ENCODE data around the gene FRMD5. TPM values are rescaled to one million over a fixed set of nuclear protein-coding genes. Genes with fewer than 3 reads are reported as not detected.

The FRMD5 gene
- total RNA-seq, 1 experiment from 2014 or later: 17.4 TPM

DNA sequence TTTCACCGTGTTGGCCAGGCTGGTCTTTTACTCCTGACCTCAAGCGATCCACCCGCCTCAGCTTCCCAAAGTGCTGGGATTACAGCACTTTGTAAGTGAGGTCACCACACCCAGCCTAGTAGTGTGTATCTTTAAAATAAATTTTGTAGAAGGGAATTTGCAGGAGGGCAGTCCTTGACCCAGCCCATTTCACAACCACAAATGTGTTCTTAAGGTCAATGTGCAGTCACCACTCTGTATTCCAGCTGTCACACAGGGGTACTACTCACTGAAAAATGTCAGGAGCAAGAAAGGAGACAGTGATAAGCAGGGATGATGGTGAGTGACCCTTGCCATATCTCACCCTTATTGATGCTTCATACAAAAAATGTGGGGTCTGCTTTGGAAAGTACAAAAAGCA lies 98.5 kb downstream of the FRMD5 start:
- POLR2A ChIA-PET: no interaction called here
- H3K4me1 Mint-ChIP-seq (ENCODE audit: low read depth, unreplicated experiment): peaks cover 26% of the 10 kb centered on the region
- intact Hi-C loops (cut with micrococcal nuclease; ENCODE audit: unreplicated experiment): no loop called here

DNA sequence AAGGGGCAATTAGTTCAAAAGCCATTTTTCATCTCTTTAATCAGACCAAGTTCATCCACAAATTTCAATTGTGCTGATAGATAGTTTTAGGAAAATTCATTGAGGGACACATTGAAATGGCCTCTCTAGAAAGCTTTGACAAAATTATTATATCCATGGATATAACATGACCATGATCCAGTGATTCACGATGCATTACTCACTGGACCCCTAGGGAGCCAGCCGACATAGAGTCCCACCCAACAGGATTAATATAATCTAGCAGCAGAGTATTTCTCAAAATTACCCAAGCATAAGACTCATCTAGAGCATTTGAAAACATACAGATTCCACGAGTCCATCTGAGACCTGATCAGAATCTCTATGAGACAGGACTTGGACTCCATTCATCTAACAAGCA lies 100.3 kb downstream of the FRMD5 start:
- Histone ChIP-seq H3K4me3 (ENCODE audit: low read depth, low read length) (no peak overlapping the region), H3K36me3 (ENCODE audit: control insufficient read depth, insufficient read depth, low read length) (no peaks in the 10 kb centered on the region), H3K27me3 (replicated peaks; ENCODE audit: control insufficient read depth, insufficient read depth, low read length) (no peaks in the 10 kb centered on the region), H3K4me1 (peaks cover 23% of the 10 kb centered on the region; the same call in 1 of the 2 replicates), H3K9me3 (no peaks in the 10 kb centered on the region)
- Mint-ChIP-seq H3K4me3 (ENCODE audit: unreplicated experiment) (no peak overlapping the region), H3K27ac (ENCODE audit: unreplicated experiment) (no peak overlapping the region), H3K9me3 (ENCODE audit: unreplicated experiment) (no peaks in the 10 kb centered on the region), H3K27me3 (ENCODE audit: insufficient read depth, unreplicated experiment) (no peaks in the 10 kb centered on the region), H3K36me3 (ENCODE audit: insufficient read depth, unreplicated experiment) (no peaks in the 10 kb centered on the region), H3K4me1 (ENCODE audit: low read depth, unreplicated experiment) (peaks cover 26% of the 10 kb centered on the region)
- intact Hi-C loops (cut with micrococcal nuclease; ENCODE audit: unreplicated experiment): loop anchor here (1.0 kb wide), 1 partner anchor 100 kb away; no protein-coding TSS in a partner anchor
- TF ChIP-seq, protein P1, sequence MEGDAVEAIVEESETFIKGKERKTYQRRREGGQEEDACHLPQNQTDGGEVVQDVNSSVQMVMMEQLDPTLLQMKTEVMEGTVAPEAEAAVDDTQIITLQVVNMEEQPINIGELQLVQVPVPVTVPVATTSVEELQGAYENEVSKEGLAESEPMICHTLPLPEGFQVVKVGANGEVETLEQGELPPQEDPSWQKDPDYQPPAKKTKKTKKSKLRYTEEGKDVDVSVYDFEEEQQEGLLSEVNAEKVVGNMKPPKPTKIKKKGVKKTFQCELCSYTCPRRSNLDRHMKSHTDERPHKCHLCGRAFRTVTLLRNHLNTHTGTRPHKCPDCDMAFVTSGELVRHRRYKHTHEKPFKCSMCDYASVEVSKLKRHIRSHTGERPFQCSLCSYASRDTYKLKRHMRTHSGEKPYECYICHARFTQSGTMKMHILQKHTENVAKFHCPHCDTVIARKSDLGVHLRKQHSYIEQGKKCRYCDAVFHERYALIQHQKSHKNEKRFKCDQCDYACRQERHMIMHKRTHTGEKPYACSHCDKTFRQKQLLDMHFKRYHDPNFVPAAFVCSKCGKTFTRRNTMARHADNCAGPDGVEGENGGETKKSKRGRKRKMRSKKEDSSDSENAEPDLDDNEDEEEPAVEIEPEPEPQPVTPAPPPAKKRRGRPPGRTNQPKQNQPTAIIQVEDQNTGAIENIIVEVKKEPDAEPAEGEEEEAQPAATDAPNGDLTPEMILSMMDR (IDR thresholded peaks at IDR 0.05; ENCODE audit: insufficient read depth in 1 of 2, low read depth in 1 of 2, low read length in 1 of 2, severe bottlenecking in 1 of 2, unreplicated experiment in 1 of 2): no peak
- CTCF ChIA-PET: no interaction called here
- POLR2A ChIA-PET: no interaction called here
- no peak for DNase-seq
- no TSS peak for BruUV-seq (replicated peaks)

More for the DNA sequence above, 98.5 kb downstream of the FRMD5 start:
- TF ChIP-seq, protein P1 (IDR thresholded peaks at IDR 0.05; ENCODE audit: insufficient read depth in 1 of 2, low read depth in 1 of 2, low read length in 1 of 2, severe bottlenecking in 1 of 2, unreplicated experiment in 1 of 2): no peak
- no peaks in the 10 kb centered on the region for H3K36me3 ChIP-seq (ENCODE audit: control insufficient read depth, insufficient read depth, low read length)
- CTCF ChIA-PET: no interaction called here
- Mint-ChIP-seq H3K36me3 (ENCODE audit: insufficient read depth, unreplicated experiment) (no peaks in the 10 kb centered on the region), H3K27ac (ENCODE audit: unreplicated experiment) (no peak overlapping the region), H3K27me3 (ENCODE audit: insufficient read depth, unreplicated experiment) (no peaks in the 10 kb centered on the region), H3K4me3 (ENCODE audit: unreplicated experiment) (no peak overlapping the region), H3K9me3 (ENCODE audit: unreplicated experiment) (no peaks in the 10 kb centered on the region)
- no peak overlapping the region for H3K4me3 ChIP-seq (ENCODE audit: low read depth, low read length)
- H3K4me1 ChIP-seq: peaks cover 23% of the 10 kb centered on the region; the same call in 1 of the 2 replicates
- no peaks in the 10 kb centered on the region for H3K9me3 ChIP-seq
- no peak for DNase-seq
- BruUV-seq (replicated peaks): no TSS peak
- H3K27me3 ChIP-seq (replicated peaks; ENCODE audit: control insufficient read depth, insufficient read depth, low read length): no peaks in the 10 kb centered on the region

DNA sequence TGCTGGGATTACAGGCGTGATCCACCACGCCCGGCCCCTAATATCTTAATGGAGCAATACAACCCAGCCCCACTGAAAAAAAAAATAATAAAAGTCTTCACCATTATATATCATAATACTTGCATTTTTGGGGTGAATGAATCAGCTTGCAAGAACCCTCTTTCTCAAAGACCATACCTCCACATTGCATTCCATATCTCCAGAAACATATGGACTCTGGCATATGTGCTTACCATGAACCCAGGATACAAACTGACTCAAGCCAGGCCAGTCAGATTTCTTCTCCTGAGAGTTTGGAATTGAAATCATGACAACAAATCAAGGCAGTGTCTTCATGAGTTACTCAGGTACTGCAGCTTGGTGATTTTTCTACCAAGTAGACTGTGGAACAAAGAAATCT lies 101.2 kb downstream of the FRMD5 start:
- Histone ChIP-seq H3K4me1 (peaks cover 23% of the 10 kb centered on the region; the same call in 1 of the 2 replicates), H3K27me3 (replicated peaks; ENCODE audit: control insufficient read depth, insufficient read depth, low read length) (no peaks in the 10 kb centered on the region), H3K36me3 (ENCODE audit: control insufficient read depth, insufficient read depth, low read length) (no peaks in the 10 kb centered on the region), H3K9me3 (no peaks in the 10 kb centered on the region), H3K4me3 (ENCODE audit: low read depth, low read length) (no peak overlapping the region)
- DNase-seq: no peak
- H3K9me3 Mint-ChIP-seq (ENCODE audit: unreplicated experiment): no peaks in the 10 kb centered on the region
- TF ChIP-seq, protein P1 (IDR thresholded peaks at IDR 0.05; ENCODE audit: insufficient read depth in 1 of 2, low read depth in 1 of 2, low read length in 1 of 2, severe bottlenecking in 1 of 2, unreplicated experiment in 1 of 2): no peak
- H3K27me3 Mint-ChIP-seq (ENCODE audit: insufficient read depth, unreplicated experiment): no peaks in the 10 kb centered on the region
- peak overlapping the region; percentile 35 for H3K4me3 Mint-ChIP-seq (ENCODE audit: unreplicated experiment)
- H3K4me1 Mint-ChIP-seq (ENCODE audit: low read depth, unreplicated experiment): peaks cover 26% of the 10 kb centered on the region
- H3K36me3 Mint-ChIP-seq (ENCODE audit: insufficient read depth, unreplicated experiment): no peaks in the 10 kb centered on the region
- POLR2A ChIA-PET: no interaction called here
- H3K27ac Mint-ChIP-seq (ENCODE audit: unreplicated experiment): peak overlapping the region; percentile 65
- intact Hi-C loops (cut with micrococcal nuclease; ENCODE audit: unreplicated experiment): no loop called here
- BruUV-seq (replicated peaks): no TSS peak
- CTCF ChIA-PET: no interaction called here
